ENCODE data around the gene GZF1. TPM values are rescaled to one million over a fixed set of nuclear protein-coding genes. Genes with fewer than 3 reads are reported as not detected.

The GZF1 gene
- total RNA-seq, 1 donor from 2014 or later = 18.8 TPM

GRCh38 chr20:23369072-23369823 is 7.3 kb downstream of the GZF1 start:
- DNase-seq (ENCODE audit: low read depth in 2 of 2) = no peak

GRCh38 chr20:23370274-23370673 is 8.3 kb downstream of the GZF1 start:
- DNase-seq (ENCODE audit: low read depth in 2 of 2) = no peak

- DNase-seq (ENCODE audit: low read depth in 2 of 2) = no peak
These were observed 8.9 kb downstream of the GZF1 start for GRCh38 chr20:23370873-23371272.

GRCh38 chr20:23371496-23371895 is 9.5 kb downstream of the GZF1 start:
- DNase-seq (ENCODE audit: low read depth in 2 of 2) = no peak

- DNase-seq (ENCODE audit: low read depth in 2 of 2) = peak; percentile 81 to 89
These were observed 12.5 kb downstream of the GZF1 start for GRCh38 chr20:23374441-23374840.

GRCh38 chr20:23375827-23376226 is 13.8 kb downstream of the GZF1 start:
- no peak for DNase-seq (ENCODE audit: low read depth in 2 of 2)

GRCh38 chr20:23379772-23380171 is 17.8 kb downstream of the GZF1 start:
- DNase-seq (ENCODE audit: low read depth in 2 of 2) = no peak

- DNase-seq (ENCODE audit: low read depth in 2 of 2) = no peak
These were observed 19.9 kb downstream of the GZF1 start for GRCh38 chr20:23381876-23382275.

- peak in 1 of 2 donors; percentile 52 for DNase-seq (ENCODE audit: low read depth in 2 of 2)
These were observed 24.5 kb downstream of the GZF1 start for GRCh38 chr20:23386304-23387117.

- no peak for DNase-seq (ENCODE audit: low read depth in 2 of 2)
These were observed 25.1 kb downstream of the GZF1 start for GRCh38 chr20:23387118-23387443.

GRCh38 chr20:23390091-23390774 is 28.3 kb downstream of the GZF1 start:
- peak in 1 of 2 donors; percentile 23 for DNase-seq (ENCODE audit: low read depth in 2 of 2)

GRCh38 chr20:23391707-23392310 is 29.8 kb downstream of the GZF1 start:
- DNase-seq (ENCODE audit: low read depth in 2 of 2) = no peak

GRCh38 chr20:23393996-23394775 is 32.2 kb downstream of the GZF1 start:
- DNase-seq (ENCODE audit: low read depth in 2 of 2) = no peak

- DNase-seq (ENCODE audit: low read depth in 2 of 2) = peak; percentile 32 to 63
These were observed 35.1 kb downstream of the GZF1 start for GRCh38 chr20:23396950-23397627.

GRCh38 chr20:23397961-23398360 is 36.0 kb downstream of the GZF1 start:
- peak; percentile 77 to 86 for DNase-seq (ENCODE audit: low read depth in 2 of 2)

GRCh38 chr20:23399568-23400241 is 37.7 kb downstream of the GZF1 start:
- peak in 1 of 2 donors; percentile 14 for DNase-seq (ENCODE audit: low read depth in 2 of 2)

- no peak for DNase-seq (ENCODE audit: low read depth in 2 of 2)
These were observed 39.1 kb downstream of the GZF1 start for GRCh38 chr20:23401051-23401450.

- DNase-seq (ENCODE audit: low read depth in 2 of 2) = no peak
These were observed 41.8 kb downstream of the GZF1 start for GRCh38 chr20:23403751-23404150.

- DNase-seq (ENCODE audit: low read depth in 2 of 2) = no peak
These were observed 42.2 kb downstream of the GZF1 start for GRCh38 chr20:23404196-23404595.

- DNase-seq (ENCODE audit: low read depth in 2 of 2) = no peak
These were observed 44.9 kb downstream of the GZF1 start for GRCh38 chr20:23406880-23407279.
